ENCODE data around the gene NAB2.

DNA sequence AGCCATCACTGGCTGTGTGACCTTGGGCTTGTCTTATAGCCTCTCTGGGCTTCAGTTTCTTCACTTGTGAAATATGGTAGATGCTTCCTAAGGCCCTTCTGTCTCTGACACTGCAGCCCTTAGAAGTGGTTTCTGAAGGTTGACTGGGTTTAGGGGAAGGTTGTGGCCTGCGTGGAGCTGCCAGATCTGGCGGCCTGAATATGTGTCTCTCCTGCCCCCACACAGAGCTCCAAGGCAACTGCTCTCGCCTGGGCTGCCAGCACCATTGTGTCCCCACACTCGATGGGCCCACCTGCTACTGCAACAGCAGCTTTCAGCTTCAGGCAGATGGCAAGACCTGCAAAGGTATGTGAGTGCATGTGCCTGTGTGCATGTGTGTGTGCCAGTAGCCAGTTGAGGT, 54.5 kb downstream of the NAB2 start:
- TF ChIP-seq EZH2 (IDR thresholded peaks at IDR 0.05; ENCODE audit: insufficient read depth, poor library complexity, severe bottlenecking) (no peak), EZH2phosphoT487 (IDR thresholded peaks at IDR 0.05; ENCODE audit: insufficient read depth, low read depth) (no peak)

Data from GM23248 (cell line).